Measurements from ENCODE around the gene MPG. TPM values are rescaled to one million over a fixed set of nuclear protein-coding genes. Genes with fewer than 3 reads are reported as not detected.

The MPG gene
- total and polyA plus RNA-seq, 12 donors: 32.2 to 88.5 (median 41.1) TPM

DNA sequence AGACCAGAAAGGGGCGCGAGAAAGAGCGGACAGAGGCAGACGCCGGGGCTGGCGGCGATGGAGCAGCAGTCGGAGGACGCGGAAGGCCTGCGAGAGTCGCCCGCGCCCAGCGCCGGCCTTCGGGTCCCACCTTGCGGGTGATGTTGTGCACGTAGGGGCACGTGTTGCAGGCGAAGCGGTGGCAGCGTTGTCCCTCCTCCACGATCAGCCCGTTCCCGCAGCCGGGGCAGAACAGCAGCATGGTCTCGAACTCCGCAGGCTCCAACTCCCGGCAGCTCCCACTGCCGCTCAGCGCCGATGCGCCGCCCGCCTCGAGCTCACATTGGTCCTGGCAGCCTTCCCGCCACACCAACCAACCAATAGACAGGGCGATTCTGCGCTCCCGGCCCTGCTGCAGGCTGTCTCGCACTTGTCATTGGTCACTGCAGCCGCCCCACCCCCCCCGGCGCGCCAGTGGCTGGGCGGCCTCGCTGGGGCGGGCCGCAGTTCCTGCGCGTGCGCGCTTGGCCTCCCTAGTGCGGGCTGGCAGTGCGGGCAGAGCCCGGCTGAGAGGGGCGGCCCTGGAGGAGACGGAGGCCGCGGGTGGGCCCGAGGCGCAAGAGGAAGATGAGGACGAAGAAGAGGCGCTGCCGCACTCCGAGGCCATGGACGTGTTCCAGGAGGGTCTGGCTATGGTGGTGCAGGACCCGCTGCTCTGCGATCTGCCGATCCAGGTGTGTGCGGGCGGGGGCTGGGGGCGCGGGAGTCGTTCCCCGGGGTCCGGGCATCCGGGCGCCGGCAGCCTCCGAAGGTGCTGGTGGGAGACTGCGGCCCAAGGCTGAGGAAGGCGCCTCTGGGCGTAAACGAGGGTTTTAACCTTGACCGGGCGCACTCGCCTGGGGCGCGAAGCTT, 24.4 kb upstream of the MPG start, which contains the start of the genes POLR3K and SNRNP25:
Gene POLR3K (minus strand): TSS at position 263 of the 891 bp plus-strand sequence. CDS start 22 bp downstream, at position 241.
Gene SNRNP25 (plus strand): TSS at position 483 of the 891 bp plus-strand sequence. CDS start 189 bp downstream, at position 672.
- 1% methylated on average over 88 to 91 of the region's 91 CpGs for WGBS, 2 donors
- H3K4me1 ChIP-seq: peaks cover 0 to 29% (median 21%) of the 10 kb centered on the region in 9 donors
- intact Hi-C loops (cut with DNase I): no loop called here
- peak within 1 kb of the TSS; percentile 67 to 91 (median 82) for H3K4me3 ChIP-seq
- TF ChIP-seq, protein P1, sequence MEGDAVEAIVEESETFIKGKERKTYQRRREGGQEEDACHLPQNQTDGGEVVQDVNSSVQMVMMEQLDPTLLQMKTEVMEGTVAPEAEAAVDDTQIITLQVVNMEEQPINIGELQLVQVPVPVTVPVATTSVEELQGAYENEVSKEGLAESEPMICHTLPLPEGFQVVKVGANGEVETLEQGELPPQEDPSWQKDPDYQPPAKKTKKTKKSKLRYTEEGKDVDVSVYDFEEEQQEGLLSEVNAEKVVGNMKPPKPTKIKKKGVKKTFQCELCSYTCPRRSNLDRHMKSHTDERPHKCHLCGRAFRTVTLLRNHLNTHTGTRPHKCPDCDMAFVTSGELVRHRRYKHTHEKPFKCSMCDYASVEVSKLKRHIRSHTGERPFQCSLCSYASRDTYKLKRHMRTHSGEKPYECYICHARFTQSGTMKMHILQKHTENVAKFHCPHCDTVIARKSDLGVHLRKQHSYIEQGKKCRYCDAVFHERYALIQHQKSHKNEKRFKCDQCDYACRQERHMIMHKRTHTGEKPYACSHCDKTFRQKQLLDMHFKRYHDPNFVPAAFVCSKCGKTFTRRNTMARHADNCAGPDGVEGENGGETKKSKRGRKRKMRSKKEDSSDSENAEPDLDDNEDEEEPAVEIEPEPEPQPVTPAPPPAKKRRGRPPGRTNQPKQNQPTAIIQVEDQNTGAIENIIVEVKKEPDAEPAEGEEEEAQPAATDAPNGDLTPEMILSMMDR (IDR thresholded peaks at IDR 0.05): no peak
- H3K36me3 ChIP-seq: peaks cover 0 to 61% (median 20%) of the 10 kb centered on the region in 9 donors
- H3K27ac ChIP-seq: peak within 1 kb of the TSS; percentile 58 to 88 (median 80)
- H3K27me3 ChIP-seq: no peaks in the 10 kb centered on the region
- ATAC-seq: peak; percentile 94 to 98 (median 97)
- H3K9me3 ChIP-seq: no peaks in the 10 kb centered on the region
- peak; percentile 99 to 100 for DNase-seq

DNA sequence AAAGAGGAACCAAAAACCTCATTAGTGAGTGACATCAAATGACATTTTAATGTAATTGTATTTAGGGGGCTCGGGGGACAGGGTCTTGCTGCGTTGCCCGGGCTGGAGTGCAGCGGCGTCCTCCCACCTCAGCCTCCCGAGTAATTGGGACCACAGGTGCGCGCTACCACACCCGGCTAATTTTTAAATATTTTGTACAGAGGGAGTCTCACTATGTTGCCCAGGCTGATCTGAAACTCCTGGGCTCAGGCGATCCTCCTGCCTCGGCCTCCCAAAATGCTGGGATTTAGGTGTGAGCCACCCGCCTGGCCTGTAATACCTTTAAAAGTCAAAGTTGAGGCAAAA, 23.8 kb upstream of the MPG start:
- Histone ChIP-seq H3K4me3 (peak overlapping the region; percentile 64 to 91 (median 81)), H3K36me3 (peaks cover 0 to 60% (median 26%) of the 10 kb centered on the region in 9 donors), H3K27me3 (no peaks in the 10 kb centered on the region), H3K9me3 (no peaks in the 10 kb centered on the region), H3K27ac (peak overlapping the region in 9 of 10 donors; percentile 56 to 84 (median 67)), H3K4me1 (peaks cover 0 to 29% (median 21%) of the 10 kb centered on the region in 9 donors)
- intact Hi-C loops (cut with DNase I): no loop called here
- ATAC-seq: no peak
- WGBS, 2 donors: 52 to 59% methylated on average over 12 of the region's 12 CpGs
- TF ChIP-seq, protein P1 (IDR thresholded peaks at IDR 0.05): no peak
- no peak for DNase-seq

DNA sequence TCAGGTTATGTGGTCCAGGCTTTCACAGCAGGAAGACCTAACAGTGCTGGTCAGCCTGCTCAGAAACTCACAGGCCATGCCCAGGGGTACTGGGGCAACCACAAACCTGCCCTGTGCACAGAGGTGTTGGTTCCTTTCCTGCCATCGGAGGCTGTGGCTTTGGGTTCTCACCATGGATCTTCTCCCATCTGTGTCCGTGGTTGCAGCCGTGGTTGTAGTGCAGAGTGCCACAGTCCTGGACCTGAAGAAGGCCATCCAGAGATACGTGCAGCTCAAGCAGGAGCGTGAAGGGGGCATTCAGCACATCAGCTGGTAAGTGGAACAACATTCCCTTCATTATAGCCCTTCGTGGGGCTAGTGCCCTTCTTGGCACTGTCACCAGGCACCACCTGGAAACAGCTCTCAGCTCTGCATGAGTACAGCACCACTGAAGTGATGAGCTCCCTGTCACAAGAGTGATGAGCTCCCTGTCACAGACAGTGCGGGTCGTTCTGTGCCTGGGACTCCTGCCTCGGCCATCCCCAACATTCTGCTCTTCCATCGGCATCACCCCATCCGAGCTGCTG, 22.4 kb upstream of the MPG start:
- TF ChIP-seq, protein P1 (IDR thresholded peaks at IDR 0.05): no peak
- intact Hi-C loops (cut with DNase I): no loop called here
- H3K4me1 ChIP-seq: peaks cover 0 to 29% (median 21%) of the 10 kb centered on the region in 9 donors
- WGBS, 2 donors: 82 to 86% methylated on average over 11 of the region's 11 CpGs
- H3K4me3 ChIP-seq: no peak overlapping the region
- H3K27me3 ChIP-seq: no peaks in the 10 kb centered on the region
- no peak for ATAC-seq
- H3K27ac ChIP-seq: no peak overlapping the region
- no peaks in the 10 kb centered on the region for H3K9me3 ChIP-seq
- DNase-seq: no peak
- peaks cover 0 to 64% (median 31%) of the 10 kb centered on the region in 9 donors for H3K36me3 ChIP-seq

DNA sequence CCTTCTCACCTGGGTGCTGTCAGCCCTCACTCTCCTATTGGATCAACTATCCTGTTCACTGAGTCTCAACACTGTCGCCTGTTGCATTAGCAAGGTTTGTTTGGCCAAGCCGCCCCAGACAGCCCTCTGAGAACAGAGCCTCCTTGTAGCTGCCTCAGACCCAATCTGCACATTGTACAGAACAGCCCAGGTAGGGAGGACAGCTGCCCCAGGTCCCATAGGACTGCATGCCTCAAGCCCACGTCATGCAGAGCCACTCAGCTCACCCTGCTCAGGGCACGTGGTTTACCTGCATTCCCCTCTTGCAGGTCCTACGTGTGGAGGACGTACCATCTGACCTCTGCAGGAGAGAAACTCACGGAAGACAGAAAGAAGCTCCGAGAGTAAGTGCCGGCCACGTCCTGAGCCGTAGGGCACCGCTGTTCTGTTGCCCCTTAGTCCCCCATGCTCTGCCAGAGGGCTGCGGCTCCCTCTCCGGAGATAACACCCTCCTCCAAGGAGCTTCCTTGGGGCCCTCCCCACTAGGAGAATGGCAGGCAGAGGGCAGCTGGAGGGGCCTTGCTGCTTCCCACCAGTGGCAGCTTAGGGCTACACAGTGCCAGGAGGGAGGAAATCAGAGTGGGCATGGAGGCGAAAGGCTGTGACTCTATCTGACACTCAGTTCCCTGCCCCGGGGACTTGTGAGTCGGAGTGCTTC, 21.6 kb upstream of the MPG start:
- DNase-seq (no peak), ATAC-seq (no peak)
- no peak overlapping the region for H3K4me3 ChIP-seq
- WGBS, 2 donors: 86% methylated on average over 17 of the region's 17 CpGs
- intact Hi-C loops (cut with DNase I): no loop called here
- no peak overlapping the region for H3K27ac ChIP-seq
- H3K36me3 ChIP-seq: peaks cover 0 to 64% (median 39%) of the 10 kb centered on the region in 9 donors
- H3K27me3 ChIP-seq: no peaks in the 10 kb centered on the region
- peaks cover 0 to 24% (median 17%) of the 10 kb centered on the region in 9 donors for H3K4me1 ChIP-seq
- TF ChIP-seq, protein P1 (IDR thresholded peaks at IDR 0.05): no peak
- no peaks in the 10 kb centered on the region for H3K9me3 ChIP-seq
